ENCODE measurements around the gene UBE2S.

- TF ChIP-seq CTCF (optimal IDR thresholded peaks at IDR 0.05 in 1 of 3, IDR thresholded peaks at IDR 0.05 in 1 of 3, conservative IDR thresholded peaks at IDR 0.05 in 1 of 3; ENCODE audit: extremely low read depth in 1 of 3, insufficient read depth in 2 of 3, low read length in 3 of 3) (no peak), EZH2 (IDR thresholded peaks at IDR 0.05; ENCODE audit: low read length) (no peak)
Observed at GRCh38 chr19:55382013-55382412, 25.6 kb downstream of the UBE2S start.

Measured in keratinocyte (primary cell).